Uterus (tissue), 2 donors: ENCODE measurements around the gene ORM1.

Experiments
- CTCF ChIP-seq, 4 experiments: fragments of 200-600 bp in 2 of 4; fragments of 450-650 bp in 2 of 4; sonication (generic) in 2 of 4; IDR thresholded peaks; one replicate each; pipeline ENCODE4 v1.5.1; 2016 to 2019; ENCODE audit warnings: antibody characterized with exemption in 4 of 4, mild to moderate bottlenecking in 2 of 4, moderate library complexity in 1 of 4
- POLR2A ChIP-seq, 2 donors: fragments of 450-650 bp; IDR thresholded peaks; one replicate each; pipeline ENCODE4 v1.6.1; 2016; ENCODE audit warnings: antibody characterized with exemption in 2 of 2, mild to moderate bottlenecking in 1 of 2, moderate library complexity in 1 of 2

GRCh38 chr9:114350636-114351401, 27.9 kb downstream of the ORM1 start:
- TF ChIP-seq CTCF (IDR thresholded peaks at IDR 0.05): no peak
- no peak for TF ChIP-seq POLR2A (IDR thresholded peaks at IDR 0.05)
